HG02885 (cell line): ENCODE results near the gene FLRT1.

Experiments
- ATAC-seq: cut with Tn5 transposase; IDR thresholded peaks from one replicate; pipeline ENCODE4 v1.9.1; 2021; ENCODE audit warnings: mild to moderate bottlenecking; ENCODE audit not compliant: unreplicated experiment, poor library complexity

Gene FLRT1

DNA sequence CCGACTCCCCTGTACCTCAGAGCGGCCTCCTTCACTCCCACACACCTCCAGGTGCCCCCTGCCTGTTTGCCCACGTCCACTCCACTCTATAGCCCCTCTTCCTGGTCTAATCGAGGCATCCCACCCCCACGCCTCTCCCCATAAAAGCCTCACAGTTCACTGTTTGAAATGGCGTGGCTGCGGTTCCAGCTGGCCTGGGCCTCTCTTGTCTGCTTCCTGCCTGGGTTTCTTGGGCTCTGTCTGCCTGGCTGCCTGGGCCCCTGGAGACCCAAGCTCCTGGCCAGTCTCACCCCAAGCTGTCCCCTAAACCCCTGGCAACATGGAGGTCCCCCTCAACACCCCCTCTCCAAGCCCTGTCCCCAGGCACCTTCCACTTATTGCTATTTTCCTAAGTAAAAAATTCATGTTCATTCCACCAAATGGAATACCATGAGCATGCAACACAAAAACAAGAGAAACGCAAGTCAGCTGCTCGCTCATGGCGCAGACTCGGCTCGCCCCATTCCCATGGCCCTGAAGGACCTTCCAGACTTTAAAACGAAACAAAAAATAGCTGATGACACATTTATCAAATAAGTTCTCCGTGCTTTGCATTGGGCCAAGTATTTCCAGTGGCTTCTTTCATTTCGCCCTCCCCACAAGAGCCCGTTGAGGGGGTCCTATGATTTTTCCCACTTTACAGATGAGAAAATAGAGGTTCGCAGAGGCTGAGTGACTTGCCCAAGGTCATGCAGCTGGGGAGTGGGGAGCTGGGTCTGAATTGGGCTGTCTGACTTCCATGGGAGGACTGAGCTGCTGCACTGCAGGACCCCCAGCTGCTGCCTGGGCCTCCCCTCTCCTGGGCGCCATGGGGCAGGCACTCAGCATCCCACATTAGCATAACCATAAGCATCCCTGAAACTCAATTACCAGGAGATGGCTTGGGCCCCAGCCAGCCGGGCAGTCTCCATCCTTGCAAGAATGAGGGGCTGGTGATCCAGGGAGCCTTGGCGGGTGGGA is 11.7 kb upstream of the FLRT1 start:
- no peak for ATAC-seq

DNA sequence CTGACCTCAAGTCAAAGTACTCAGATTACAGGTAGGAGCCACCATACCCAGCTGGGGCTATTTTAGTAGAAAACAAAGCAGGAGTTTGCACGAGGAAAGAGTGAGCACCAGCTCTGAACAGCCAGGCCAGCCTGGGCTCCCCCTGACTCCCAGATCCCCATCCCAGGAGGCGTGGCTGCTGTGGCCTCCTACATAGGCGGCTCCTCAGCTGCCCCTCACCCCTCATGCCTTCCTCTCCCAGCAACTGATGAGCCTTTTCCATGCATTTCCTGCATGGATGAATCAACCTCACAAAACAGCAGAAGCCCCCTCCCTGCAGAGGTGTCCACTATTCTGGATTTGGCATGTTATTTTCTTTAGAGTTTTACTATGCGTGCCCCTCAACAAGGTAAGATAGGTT is 10.5 kb upstream of the FLRT1 start:
- no peak for ATAC-seq

DNA sequence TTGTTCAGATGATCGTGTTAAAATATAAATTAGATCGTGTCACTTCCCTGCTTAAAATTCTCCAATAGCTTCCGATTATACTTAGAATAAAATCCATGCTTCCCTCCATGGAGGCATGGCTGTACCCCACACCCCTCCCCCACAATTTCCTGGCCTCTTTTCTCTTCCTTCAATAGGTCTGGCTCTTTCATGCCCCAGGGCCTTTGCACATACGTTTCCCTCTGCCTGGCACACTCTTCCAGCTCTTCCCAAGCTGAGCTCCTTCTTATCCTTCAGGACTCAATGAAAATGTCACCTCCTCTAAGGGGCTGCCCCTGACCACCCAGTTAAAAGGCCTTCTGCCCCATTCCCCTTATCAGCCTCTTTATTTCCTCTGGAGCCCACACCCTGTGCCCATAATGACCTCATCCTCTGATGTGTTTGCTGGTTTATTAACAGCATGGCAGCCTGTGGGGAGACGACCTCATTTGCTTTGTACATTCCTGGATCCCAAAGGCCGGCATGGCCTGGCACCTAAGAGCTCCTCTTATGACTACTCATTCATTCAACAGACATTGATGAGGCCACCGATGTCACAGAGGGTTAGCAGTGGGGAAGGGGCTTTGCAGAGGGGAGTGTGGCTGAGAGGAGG is 9.0 kb upstream of the FLRT1 start:
- no peak for ATAC-seq

DNA sequence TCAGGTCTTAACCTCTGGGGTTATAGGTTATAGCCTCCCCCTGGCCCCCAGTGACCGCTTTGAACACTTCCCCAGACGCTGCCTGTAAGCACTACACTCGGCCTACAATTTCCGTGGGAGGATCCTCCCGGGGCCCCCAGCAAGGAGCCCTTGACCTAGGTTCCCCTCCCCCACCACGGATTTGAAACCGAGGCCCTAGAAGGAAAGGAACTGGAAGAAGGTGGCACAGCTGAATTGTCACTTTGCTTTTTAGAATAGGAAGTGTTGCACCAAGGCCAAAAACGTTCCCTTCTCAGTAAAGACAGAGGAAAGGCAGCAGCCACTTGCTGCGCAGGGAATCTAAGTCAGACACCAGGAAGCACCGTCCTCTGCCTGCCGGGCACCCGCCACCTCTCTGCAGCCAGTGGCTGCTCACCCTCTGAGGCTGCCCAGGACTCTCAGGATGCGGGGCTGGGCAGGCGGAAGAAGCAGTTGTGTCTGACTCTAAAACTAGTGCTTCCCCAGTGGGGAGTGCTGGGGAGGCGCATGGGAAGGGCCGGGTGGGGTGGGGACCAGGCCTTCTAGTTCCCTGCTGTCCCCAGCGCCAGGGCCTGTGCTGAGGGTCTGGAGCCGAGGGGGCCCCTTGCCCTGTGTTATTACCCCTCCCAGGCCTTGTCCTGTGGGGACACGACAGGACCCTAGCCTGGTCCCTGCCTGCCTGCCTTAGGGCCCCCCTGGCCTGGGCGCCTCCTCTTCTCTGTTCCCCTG is 7.9 kb upstream of the FLRT1 start:
- ATAC-seq: no peak

DNA sequence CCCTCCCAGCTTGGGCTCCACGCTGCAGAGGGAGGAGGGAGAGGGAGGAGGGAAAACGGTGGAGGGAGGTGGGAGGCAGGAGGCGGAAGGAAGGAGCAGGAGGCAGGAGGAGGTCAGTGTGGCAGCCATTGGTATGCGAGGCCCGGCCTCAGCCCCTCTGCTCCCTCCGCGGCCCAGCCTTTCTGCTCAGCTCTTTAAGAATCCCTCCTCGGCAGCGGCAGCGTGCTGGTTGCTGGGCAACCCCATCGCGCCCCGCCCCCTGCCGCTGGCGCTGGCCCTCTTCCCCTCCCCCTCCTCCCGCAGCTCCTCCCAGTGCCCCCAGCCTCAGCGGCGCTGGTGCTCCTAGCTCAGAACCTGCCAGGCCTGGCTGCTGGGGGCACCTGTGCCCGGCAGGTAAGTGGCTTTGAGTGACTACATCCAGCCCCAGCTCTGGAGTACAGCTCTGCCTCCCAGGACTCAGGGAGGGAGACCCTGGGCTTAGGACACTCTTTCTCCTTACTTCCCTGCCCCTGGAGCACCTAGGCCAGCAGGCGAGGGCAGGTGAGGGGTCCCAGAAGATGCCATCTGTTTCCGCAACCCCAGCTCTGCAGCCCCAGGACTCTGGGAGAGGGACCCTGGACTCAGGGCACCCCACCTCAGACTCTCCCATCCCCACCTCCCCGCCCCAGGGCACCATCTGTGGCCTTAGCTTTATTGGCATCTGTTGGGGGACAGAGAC is 7.2 kb upstream of the FLRT1 start:
- ATAC-seq: no peak

DNA sequence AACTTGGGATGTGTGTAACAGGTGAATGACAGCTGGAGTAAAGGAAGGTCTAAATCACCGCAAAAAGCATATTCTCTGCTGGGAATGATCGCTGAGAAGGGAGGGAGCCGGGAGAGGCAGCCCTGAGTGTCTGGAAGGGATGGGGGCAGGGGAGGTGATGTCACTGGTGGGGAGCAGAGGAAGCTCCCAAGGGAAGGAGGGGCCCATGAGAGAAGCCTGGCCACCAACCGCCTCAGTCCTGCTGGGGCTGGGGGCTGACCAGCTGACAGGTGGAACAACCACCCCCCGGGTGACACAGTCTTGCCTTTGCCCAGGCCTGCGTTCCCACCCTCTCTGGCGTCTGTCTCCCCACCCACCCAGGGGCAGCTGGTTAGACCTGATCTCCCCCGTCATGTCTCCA is 6.0 kb upstream of the FLRT1 start:
- no peak for ATAC-seq

DNA sequence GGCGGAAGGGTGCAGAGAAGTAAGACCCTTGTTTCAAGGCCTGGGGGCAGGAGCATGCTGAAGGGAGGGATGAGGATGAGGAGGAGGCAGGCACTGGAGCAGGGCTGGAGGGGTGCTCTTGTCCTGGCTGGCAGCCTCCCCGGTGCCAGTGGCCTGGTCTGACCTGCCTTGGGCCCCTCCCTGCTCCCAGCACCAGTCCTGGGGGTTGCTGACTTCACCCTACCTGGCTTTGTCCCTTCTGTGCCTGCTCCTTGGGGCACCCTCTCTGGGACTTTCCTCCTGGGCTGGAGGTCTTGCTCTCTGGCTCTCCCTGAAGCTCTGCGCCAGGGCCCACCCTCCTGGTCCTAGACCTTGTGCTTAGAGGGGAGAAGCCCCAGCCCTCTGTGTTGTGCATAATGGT is 4.7 kb upstream of the FLRT1 start:
- no peak for ATAC-seq

DNA sequence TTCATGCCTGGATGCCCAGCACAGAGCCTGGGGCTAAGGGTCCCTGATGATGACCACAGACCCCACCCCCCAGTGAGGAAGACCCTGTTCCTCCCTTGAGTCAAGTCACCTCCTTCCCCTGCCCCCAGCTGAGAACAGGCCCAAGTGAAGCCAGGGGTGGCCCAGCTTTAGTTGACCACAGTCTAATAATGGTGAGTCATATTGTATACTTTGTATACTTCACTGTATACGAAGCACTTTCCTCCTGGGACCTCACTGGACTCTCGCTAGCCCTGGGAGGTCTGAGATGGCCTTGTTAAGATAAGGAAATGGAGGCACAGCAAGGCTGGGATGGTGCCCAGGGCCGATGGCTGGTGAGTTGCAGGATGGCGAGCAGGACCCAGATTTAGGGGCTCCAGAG is 3.7 kb upstream of the FLRT1 start:
- ATAC-seq: no peak

DNA sequence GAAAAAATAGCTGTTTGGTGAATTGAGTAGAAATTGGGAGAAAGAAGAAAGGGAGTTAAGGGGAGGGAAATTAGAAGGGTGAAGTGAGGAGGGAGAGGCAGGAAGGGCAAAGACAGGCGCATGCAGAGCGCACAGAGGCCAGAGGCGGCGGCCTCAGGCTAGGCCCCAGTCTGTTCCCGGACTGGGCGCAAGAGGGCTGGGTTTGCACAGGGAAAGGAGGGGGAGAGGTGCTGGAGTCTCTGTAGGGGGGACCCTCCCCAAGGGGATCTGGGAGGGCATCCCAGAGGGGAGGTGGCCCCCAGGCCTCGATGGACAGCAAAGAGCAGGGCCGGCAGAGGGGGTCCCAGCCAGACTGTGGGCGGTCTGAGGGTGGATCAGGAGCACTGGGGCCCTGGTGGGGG is 1.3 kb upstream of the FLRT1 start:
- no peak for ATAC-seq

DNA sequence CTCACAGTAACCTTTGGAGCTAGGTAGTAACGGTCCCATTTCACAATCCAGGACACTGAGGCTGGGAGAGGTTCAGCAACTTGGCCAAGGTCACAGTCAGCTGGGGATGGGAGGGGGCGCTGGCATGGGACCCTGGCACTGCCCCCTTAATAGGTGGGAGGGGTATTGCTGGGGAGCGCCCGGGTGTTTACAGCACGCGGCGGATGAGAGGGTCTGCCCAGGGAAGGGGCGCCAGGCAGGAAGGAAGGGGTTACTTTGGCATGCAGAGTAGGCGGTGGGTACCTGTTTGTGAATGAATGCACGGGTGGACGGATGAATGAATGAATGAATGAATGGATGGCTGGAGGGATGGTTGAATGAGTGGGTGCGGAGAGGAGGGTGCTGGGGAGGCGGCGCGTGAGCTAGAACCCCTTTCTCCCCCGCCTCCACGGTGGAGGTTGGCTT is 628 bp upstream of the FLRT1 start:
- ATAC-seq: no peak

DNA sequence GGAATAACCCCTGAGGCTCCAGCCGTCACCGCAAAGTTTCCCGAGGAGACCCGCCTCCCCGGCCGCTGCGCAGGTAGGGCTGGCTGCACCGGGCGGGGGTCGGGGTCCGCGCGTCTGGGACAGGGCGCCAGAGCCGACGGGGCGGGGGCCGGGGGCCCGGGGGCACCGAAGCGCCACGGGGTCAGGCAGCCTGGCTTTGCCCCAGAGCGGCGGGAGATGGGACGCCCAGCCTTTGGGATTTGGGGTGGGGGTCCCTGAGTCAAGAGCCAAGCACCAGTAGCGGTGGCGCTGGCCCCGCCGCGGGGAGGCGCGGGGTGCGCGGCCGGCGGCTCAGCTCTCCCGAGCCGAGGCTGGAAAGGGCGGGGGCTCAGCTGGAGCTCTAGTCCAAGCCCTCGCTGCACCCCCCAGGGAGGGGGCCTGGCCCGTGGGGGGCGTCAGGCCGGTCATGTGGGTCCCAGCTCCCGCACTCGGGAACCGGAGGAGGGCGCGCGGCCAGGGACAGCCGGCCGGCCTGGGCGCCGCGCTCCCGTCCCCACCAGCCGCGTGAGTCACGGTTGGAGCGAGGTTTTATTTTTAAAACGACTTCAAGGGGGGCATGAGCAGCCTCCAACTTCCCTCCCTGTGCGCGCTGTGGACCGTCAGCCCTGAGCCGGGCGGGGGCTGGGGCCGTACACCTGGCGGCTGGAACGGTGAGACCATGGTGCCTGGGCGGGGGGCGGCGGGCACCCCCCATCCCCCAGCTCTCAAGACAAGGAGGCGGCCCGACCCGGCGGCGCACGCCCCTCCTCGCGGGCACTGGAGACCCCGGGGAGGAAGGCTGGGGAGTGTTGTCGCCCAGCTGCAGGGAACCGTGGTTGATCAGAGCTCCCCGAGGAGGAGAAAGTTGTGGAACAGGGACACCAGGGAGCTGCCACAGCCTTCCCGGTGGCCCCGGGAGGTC is 626 bp downstream of the FLRT1 start:
- ATAC-seq: no peak

DNA sequence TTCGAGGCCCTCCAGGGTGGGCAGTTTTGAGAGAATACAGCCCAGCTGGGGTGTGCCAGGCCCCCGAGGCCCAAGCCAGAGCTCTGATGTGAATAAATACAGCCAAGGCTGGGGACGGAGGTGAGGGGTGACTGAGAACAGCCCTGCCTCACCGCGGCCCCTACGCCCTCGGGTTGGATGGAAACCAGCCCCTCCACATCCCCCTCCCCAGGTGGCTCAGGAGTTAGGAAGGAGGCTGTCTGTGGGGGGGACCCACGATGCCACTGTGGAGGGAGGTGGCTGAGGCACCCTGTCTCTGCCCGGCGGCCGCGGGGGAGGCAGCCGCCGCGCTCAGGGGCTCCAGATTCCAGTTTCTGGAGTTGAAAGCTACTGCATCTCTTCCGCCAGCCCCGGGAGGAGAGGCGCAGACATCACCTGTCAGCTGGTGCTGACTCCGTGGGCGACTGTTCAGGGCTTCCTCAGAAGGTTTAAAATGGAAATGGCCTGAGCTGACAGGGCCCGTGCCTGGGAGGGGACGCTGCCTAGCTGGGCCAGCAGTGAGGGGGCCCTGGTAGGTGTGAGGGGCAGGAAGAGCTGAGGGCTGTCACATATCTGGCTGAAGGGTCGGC is 1.4 kb downstream of the FLRT1 start:
- ATAC-seq: no peak

DNA sequence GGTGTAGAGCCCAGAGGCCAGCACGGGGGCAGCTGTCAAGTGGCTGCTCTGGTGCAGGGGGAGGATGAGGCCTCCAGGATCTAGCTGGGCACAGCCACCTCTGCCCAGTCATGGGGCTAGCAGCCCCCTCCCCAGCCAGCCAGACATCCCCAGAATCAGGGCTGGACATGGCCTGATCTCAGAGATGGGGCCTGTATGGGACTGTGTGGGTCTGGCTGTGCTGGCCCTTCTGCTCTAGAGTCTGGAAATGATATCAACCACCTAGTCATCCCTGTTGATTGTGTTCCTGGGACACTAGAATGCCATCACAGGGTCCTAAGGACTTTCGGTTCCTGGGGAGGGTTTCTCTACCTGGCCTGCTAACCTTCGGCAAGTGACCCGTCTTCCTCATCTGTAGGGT is 2.8 kb downstream of the FLRT1 start:
- no peak for ATAC-seq

DNA sequence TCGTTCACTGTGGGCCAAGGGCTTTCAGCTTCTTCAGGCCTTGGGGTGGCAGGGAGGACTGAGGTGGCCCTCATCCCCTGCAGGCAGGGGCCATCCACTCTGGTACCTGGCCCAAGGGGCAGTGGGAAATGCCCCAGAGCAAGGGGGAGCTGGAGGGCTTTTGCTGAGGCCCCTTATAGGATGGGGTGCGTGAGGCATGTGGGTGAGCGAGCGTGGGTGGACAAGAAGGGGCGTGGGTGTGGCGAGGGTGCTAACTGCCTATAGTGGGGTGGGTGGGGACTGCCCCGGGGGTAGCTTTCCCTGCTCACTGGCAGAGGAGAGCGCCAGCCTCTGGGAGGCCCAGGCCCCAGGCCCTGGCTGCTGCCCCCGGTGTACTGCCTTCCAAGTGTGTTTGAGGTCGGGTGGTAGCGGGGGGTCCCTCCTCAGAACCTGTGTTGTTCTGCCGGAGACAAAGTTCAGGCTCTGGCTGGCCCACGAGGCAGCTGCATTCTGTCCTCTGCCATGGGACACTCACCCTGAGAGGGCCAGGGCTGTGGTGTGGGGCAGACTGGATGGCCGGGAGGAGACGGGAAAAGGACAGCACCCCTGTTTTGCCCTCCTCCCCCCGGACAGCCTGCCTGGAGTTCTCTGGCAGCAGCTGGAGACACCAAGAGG is 3.4 kb downstream of the FLRT1 start:
- no peak for ATAC-seq

DNA sequence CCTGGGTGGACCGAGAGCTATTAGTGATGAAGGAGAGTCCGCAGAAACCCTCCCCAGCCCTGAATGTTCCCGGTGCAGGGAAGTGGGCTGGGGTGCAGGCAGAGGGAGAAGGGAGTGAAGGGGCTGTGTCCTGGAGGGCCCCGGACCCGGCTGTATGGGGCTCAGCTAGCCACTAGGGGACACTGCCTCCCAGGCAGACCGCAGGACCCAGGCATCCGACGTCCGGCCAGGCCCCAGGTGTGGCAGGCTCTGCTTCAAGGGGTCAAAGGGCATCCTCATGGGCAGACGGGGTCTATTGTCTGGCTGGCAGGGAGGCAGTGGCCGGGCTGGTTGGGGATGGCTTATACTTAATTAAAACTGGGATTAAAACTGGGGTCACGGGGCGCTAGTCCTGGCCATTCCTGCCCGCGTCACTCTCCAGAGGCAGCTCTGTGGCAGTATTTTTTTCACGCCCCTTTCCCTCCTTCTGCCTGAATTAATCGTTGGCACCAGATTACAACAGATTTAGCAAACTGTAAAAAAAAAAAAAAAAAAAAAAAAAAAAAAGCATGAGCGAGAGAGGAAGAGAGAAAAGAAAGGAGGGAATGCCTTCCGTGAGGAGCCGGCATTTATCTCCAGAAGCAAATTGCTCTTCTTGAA is 5.1 kb downstream of the FLRT1 start:
- no peak for ATAC-seq

DNA sequence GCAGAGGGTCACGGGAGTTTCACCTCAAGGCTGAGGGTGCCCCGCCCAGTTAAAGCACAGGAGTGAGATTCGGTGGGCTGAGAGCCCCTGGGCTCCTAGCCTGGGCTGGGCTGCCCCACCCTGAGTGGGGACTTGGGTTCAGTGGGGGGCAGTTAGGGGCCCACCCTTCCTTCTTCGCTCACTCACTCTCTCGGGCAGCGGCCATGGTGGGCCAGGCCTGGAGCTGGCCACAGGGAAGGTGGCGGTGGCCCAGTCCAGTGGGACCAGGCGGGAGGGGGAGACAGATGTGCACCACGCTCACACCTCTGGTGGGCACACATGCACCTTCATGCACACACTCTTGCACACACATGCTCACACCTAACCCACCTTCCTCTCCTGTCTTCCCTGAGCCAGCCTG is 6.1 kb downstream of the FLRT1 start:
- ATAC-seq: no peak

DNA sequence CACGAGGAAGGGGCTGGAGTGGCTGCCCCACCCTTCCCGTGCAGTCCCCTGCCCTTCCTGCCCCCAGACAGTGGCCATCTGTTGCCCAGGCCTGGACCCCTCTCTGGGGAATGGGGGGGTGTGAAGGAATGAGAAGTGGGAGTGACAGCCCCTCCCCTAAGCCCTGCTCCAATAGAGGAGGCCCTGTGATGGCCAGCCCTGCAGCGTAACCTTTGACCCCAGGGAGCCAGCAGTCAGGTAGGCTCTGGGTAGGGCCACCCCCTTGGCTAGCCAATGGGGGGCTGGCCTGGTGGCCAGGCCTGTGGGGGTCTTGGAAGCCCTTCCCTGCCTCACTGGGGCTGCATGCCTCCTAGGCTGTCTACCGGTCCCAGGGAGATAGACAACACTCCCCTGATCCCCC is 6.6 kb downstream of the FLRT1 start:
- ATAC-seq: no peak

DNA sequence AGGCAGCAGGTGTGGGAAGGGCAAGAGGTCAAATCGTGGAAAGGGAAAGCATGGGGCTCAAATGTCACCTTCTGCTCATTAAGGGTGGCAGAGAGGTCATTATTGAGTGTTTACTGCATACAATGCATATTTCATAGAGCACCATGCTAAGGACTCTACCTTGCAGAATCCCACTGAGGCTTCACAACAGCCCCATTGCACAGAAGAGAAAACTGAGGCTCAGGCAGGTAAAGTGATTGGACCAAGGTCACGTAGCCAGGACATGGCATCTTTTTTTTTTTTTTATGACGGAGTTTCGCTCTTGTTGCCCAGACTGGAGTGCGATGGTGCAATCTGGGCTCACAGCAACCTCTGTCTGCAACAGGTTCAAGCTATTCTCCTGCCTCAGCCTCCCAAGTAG is 7.8 kb downstream of the FLRT1 start:
- no peak for ATAC-seq
